Bronchial epithelial cell (primary cell): Measurements from ENCODE around the gene SNX7. TPM values are rescaled to one million over a fixed set of nuclear protein-coding genes. Genes with fewer than 3 reads are reported as not detected.

ENCODE experiments used
- DNase-seq: peaks from one replicate; pipeline ENCODE4 v3.0.0-alpha.2; 2010; ENCODE audit warnings: low read depth
- FAIRE-seq: peaks from 2 replicates; lab custom pipeline; 2011; peaks lifted over from hg19 to GRCh38; lab: Jason Lieb, UNC
- H3K27me3 ChIP-seq: 2 replicates; pipeline ENCODE4 v1.5.1; 2011; ENCODE audit warnings: low read length; ENCODE audit not compliant: control insufficient read depth, insufficient read depth
- H3K36me3 ChIP-seq: 2 replicates; pipeline ENCODE4 v1.5.1; 2011; ENCODE audit warnings: low read length; ENCODE audit not compliant: control insufficient read depth, insufficient read depth
- H3K4me3 ChIP-seq: 2 replicates; pipeline ENCODE4 v1.5.1; 2011; ENCODE audit warnings: mild to moderate bottlenecking, low read depth, low read length, control low read depth
- total RNA-seq: library from RNA; depleted of rRNA; stranded (reverse); fragments of >200 nt; gene quantifications from 2 replicates; pipeline ENCODE4 v1.2.1, GENCODE V29; 2014
- TF ChIP-seq, protein P1 (sequence below): IDR thresholded peaks from 2 replicates; pipeline ENCODE4 v1.5.1; 2011; ENCODE audit warnings: mild to moderate bottlenecking, moderate library complexity, low read length, control low read depth, inconsistent platforms; ENCODE audit not compliant: insufficient read depth, severe bottlenecking

The SNX7 gene
- total RNA-seq, 1 donor from 2014 or later: 19.0 TPM

DNA sequence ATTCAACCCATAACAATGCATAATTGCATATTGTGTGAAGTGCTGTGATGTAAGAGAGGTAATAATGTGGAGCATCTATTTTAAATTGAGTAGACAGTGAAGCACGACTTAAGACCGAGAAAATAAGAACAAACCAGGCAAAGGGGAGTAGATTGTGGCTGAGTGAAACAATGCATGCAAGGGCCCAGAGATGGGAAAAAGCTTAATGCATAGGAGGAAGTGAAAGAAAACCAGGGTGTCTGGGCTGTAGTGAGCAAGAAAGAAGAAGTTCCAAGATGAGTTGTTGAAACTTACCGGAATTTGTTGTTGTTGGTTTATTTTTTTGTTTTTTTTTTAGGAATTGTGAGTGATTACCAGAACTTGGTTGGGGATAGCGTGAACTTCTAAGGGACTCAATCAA is 104.7 kb downstream of the SNX7 start:
- FAIRE-seq: no peak

DNA sequence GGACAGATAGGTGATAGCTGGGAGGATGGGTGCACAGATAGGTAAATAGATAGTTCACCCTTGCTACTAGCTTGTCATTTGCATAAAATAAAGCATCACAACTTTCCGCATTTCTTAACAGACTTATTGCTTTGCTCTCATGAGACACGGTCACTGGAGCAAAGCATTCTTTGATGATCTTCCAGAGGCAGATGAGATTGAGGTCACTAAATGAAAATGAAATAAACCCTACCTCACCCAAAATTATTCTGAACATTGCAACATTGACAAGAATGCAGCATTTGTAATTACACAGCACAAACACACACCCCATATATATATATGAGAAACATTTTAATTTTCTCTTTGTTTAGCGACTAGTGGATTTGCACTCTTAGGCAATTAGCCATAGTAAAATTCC is 107.6 kb downstream of the SNX7 start:
- DNase-seq (no peak), FAIRE-seq (no peak)
- Histone ChIP-seq H3K27me3 (no peaks in the 10 kb centered on the region), H3K36me3 (no peaks in the 10 kb centered on the region), H3K4me3 (no peak overlapping the region)
- TF ChIP-seq, protein P1, sequence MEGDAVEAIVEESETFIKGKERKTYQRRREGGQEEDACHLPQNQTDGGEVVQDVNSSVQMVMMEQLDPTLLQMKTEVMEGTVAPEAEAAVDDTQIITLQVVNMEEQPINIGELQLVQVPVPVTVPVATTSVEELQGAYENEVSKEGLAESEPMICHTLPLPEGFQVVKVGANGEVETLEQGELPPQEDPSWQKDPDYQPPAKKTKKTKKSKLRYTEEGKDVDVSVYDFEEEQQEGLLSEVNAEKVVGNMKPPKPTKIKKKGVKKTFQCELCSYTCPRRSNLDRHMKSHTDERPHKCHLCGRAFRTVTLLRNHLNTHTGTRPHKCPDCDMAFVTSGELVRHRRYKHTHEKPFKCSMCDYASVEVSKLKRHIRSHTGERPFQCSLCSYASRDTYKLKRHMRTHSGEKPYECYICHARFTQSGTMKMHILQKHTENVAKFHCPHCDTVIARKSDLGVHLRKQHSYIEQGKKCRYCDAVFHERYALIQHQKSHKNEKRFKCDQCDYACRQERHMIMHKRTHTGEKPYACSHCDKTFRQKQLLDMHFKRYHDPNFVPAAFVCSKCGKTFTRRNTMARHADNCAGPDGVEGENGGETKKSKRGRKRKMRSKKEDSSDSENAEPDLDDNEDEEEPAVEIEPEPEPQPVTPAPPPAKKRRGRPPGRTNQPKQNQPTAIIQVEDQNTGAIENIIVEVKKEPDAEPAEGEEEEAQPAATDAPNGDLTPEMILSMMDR: no peak

More for the DNA sequence above, 104.7 kb downstream of the SNX7 start:
- TF ChIP-seq, protein P1: no peak
- DNase-seq: no peak
- Histone ChIP-seq H3K27me3 (no peaks in the 10 kb centered on the region), H3K36me3 (no peaks in the 10 kb centered on the region), H3K4me3 (no peak overlapping the region)

DNA sequence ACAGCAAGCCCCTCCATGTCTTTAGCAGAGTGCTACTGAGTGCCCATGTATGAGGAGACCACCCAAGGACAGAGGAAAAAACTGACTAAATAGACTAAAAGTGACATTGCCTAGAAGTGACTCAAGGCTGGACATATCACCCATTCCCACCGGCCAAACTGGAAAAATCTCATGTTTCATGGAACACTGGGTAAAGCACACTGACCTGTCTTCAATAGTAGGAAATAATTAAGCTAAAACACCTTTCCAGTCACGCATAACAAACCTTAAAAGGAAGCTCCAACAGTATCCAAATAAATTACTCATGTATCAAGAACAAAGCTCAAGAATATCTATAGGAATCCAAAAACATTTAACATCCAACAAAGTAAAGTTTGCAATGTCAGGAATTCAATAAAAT is 120.4 kb downstream of the SNX7 start:
- TF ChIP-seq, protein P1: no peak
- DNase-seq (no peak), FAIRE-seq (no peak)
- Histone ChIP-seq H3K36me3 (no peaks in the 10 kb centered on the region), H3K27me3 (no peaks in the 10 kb centered on the region), H3K4me3 (no peak overlapping the region)

DNA sequence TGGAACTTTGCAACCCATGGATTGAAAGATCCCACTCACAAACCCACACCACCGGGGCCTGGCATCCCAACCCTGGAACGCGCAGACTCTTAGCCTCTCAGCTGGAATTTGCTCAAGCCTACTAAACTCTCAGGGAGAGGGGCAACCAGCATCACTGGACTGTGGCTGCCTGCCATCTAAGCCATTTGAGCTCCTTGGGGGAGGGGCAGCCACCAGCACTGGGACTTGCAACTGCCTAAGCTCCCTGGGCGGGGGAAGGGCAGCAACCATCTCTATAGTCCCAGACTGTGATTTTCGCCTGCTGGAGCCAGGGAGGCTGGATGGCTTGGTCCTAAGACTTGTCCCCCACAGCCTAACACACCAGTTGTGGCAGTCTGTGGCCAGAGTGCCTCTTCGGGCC is 122.3 kb downstream of the SNX7 start:
- peak; percentile 43 for FAIRE-seq
- no peak overlapping the region for H3K4me3 ChIP-seq
- no peaks in the 10 kb centered on the region for H3K27me3 ChIP-seq
- H3K36me3 ChIP-seq: no peaks in the 10 kb centered on the region
- TF ChIP-seq, protein P1: no peak
- no peak for DNase-seq

DNA sequence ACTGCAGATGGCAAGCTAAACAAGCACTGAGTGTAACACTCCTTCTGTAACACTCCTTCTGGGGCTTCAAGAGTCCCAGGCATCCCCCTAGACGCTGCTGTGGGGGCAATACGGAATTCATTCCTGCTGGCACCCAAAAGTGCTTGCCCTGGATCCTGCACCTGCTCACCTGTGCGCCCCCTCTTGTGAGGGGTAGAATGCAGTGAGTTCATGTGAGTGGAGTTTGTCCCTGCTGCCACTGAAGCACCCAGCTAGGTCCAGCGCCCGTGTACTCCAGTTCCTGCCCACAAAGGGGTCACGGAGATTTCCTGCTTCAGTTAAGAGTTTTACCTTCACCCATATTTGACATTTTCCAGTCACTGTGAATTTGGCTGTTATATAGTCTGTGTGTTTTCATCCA is 130.0 kb downstream of the SNX7 start:
- no peak for DNase-seq
- Histone ChIP-seq H3K27me3 (no peaks in the 10 kb centered on the region), H3K4me3 (no peak overlapping the region), H3K36me3 (no peaks in the 10 kb centered on the region)
- no peak for FAIRE-seq
- TF ChIP-seq, protein P1: no peak

DNA sequence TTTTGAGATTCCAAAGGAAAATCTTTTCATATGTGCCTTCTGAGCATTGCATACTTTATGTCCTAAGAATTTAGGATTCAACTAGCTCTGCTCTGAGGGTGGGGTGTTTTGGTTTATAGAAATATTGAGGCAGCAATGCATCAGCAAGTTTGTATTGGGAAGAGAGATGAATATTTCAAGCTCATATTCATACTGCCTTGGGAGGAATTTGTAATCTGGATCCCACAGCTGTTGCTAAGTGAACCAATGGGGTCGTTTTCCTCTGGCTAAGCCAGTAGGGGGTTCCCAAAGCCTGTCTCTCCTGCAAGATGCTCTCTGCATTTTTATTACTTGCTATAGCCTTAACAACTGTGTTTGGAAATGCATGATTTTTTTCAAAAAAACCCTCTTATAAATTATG is 130.6 kb downstream of the SNX7 start:
- TF ChIP-seq, protein P1: no peak
- H3K27me3 ChIP-seq: no peaks in the 10 kb centered on the region
- no peak overlapping the region for H3K4me3 ChIP-seq
- DNase-seq: no peak
- FAIRE-seq: no peak
- no peaks in the 10 kb centered on the region for H3K36me3 ChIP-seq
